Measurements from ENCODE around the gene PPP1R37.
A peak's percentile ranks its signal among the peaks of the same experiment; 100 is the strongest.

Gene PPP1R37

GRCh38 chr19:45171211-45171623 is 78.2 kb downstream of the PPP1R37 start:
- DNase-seq, result no peak

GRCh38 chr19:45172173-45172572 is 79.2 kb downstream of the PPP1R37 start:
- DNase-seq, result no peak

GRCh38 chr19:45172611-45173208 is 79.7 kb downstream of the PPP1R37 start:
- no peak for DNase-seq

GRCh38 chr19:45173816-45174215 is 80.8 kb downstream of the PPP1R37 start:
- DNase-seq, result no peak

- no peak for DNase-seq
These were observed 82.8 kb downstream of the PPP1R37 start for GRCh38 chr19:45175515-45176345.

- DNase-seq, result no peak
These were observed 84.9 kb downstream of the PPP1R37 start, which contains the start of gene TRAPPC6A for GRCh38 chr19:45177817-45178261. Gene TRAPPC6A, minus strand, starts transcription at chr19:45178237. Its CDS starts 19 bp downstream, at chr19:45178218.

- peak; percentile 100 for DNase-seq
These were observed 85.5 kb downstream of the PPP1R37 start, which contains the start of gene BLOC1S3 for GRCh38 chr19:45178262-45179071. Gene BLOC1S3, plus strand, starts transcription at chr19:45178784. Its CDS starts 513 bp downstream, at chr19:45179297.

- DNase-seq, result peak; percentile 36
These were observed 86.3 kb downstream of the PPP1R37 start for GRCh38 chr19:45179072-45179891.

GRCh38 chr19:45179892-45180370 is 87.0 kb downstream of the PPP1R37 start:
- no peak for DNase-seq

- DNase-seq, result no peak
These were observed 88.0 kb downstream of the PPP1R37 start for GRCh38 chr19:45180936-45181335.

- DNase-seq, result no peak
These were observed 89.8 kb downstream of the PPP1R37 start for GRCh38 chr19:45182758-45183157.

GRCh38 chr19:45184115-45184514 is 91.1 kb downstream of the PPP1R37 start:
- DNase-seq, result no peak

- no peak for DNase-seq
These were observed 93.7 kb downstream of the PPP1R37 start for GRCh38 chr19:45186509-45187334.

- DNase-seq, result no peak
These were observed 94.6 kb downstream of the PPP1R37 start for GRCh38 chr19:45187421-45188100.

GRCh38 chr19:45189971-45190370 is 97.0 kb downstream of the PPP1R37 start:
- DNase-seq, result no peak

GRCh38 chr19:45191375-45191774 is 98.4 kb downstream of the PPP1R37 start:
- DNase-seq, result no peak

- no peak for DNase-seq
These were observed 102.8 kb downstream of the PPP1R37 start for GRCh38 chr19:45195764-45196163.

Data from activated CD8-positive, alpha-beta memory T cell treated with anti-CD3 and anti-CD28 coated beads, Interleukin-2, amount 50 U/mL, for 4 hours (primary cell).